GM21576 (cell line): Measurements from ENCODE around the gene TMEM131.

Experiments used
- ATAC-seq: cut with Tn5 transposase; IDR thresholded peaks from one replicate; pipeline ENCODE4 v1.9.1; 2021; ENCODE audit warnings: mild to moderate bottlenecking, moderate library complexity; ENCODE audit not compliant: unreplicated experiment

Gene TMEM131

GRCh38 chr2:97742381-97742847 lies 253.3 kb downstream of the TMEM131 start:
- ATAC-seq = no peak

DNA sequence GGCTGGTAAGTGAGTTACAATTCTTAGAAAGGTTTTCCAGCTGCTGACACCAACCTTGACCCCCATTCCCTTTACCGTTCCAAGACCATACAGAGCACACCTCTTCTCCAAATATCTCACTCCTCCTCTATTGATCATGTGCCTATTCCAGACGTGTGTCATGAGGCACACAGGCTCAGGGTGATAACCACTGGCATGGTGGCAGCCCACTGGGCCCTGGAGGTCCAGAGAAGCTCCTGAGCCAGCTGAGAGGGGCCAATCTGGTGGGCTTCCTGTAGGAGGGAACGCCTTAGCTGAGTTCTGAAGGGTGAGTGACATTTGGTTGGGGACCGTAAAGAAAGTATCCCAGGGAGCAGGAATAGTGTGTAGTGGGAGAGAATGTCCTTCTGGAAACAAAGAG lies 254.1 kb downstream of the TMEM131 start:
- ATAC-seq = no peak

DNA sequence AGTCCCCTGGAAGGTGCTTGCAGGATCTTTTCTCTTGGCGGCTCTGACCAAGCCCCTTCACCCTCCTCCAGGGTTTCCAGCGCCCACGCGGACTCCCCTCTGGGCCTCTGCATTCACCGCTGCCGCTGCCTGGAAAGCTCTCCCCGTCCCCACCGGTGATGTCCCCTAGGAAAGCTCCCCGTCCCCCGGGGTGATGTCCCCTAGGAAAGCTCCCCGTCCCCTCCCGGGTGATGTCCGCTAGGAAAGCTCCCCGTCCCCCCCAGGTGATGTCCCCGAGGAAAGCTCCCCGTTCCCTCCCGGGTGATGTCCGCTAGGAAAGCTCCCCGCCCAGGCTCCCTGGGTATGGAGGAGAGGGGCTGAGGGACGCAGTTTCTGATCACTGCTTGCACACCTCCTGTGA lies 254.5 kb downstream of the TMEM131 start:
- ATAC-seq = no peak

- no peak for ATAC-seq
Observed at GRCh38 chr2:97740590-97741182, 255.1 kb downstream of the TMEM131 start.

DNA sequence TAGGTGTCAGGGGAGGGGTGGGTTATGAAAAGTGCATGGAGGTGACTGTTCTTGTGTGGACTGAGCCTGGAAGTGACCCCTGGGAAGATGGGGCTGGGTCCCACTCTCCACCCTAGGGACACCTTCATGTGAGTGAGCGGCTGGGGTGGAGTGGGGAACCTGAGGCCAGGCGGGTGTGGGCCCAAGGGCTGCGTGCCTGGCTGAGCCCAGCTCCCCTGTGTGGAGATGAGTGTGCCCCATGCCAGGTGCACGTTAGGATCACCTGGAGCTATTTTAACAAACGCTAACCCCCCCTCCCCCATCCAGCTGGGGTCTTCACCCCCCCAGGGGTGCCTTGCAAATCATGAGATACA lies 255.9 kb downstream of the TMEM131 start:
- ATAC-seq = no peak

GRCh38 chr2:97739020-97739892 lies 256.5 kb downstream of the TMEM131 start:
- ATAC-seq = no peak

GRCh38 chr2:97738179-97739019 lies 257.3 kb downstream of the TMEM131 start:
- ATAC-seq = no peak

GRCh38 chr2:97737421-97738178 lies 258.1 kb downstream of the TMEM131 start:
- ATAC-seq = no peak

- no peak for ATAC-seq
Observed at GRCh38 chr2:97736608-97737330, 259.0 kb downstream of the TMEM131 start.

- no peak for ATAC-seq
Observed at GRCh38 chr2:97736185-97736584, 259.6 kb downstream of the TMEM131 start.

- ATAC-seq = no peak
Observed at GRCh38 chr2:97735161-97735561, 260.6 kb downstream of the TMEM131 start.

GRCh38 chr2:97734061-97735051 lies 261.4 kb downstream of the TMEM131 start:
- no peak for ATAC-seq

DNA sequence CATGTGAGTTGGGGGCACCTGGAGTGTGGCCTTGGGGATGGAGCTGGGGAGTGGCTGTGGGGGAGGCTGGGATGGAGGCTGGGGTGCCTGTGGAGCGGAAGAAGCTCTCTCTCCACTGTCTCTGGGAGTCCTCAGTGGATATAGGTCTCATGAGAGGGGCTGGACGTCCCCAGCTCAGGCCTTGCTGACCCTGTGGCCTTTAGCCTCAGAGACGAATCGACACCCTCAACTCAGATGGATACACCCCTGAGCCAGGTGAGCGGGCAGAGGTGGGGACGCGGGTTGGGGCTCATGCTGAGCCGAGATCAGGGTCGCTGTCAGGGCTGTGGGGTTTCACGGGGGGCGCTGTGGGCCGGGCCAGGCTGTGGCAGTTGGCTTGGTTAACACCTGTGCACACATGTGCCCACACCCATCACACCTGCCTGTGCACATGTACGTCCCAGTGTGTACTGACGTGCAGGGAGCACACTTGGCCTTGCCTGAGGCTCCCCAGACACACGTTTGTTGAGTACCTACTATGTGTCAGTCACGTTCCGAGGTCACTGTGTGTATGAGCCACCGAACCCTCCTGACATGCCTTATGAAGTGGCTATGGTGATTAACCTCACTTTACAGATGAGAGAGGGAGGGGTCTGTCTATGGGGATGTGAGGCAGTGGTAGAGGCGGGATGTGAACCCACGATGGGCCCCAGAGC lies 262.3 kb downstream of the TMEM131 start:
- no peak for ATAC-seq

DNA sequence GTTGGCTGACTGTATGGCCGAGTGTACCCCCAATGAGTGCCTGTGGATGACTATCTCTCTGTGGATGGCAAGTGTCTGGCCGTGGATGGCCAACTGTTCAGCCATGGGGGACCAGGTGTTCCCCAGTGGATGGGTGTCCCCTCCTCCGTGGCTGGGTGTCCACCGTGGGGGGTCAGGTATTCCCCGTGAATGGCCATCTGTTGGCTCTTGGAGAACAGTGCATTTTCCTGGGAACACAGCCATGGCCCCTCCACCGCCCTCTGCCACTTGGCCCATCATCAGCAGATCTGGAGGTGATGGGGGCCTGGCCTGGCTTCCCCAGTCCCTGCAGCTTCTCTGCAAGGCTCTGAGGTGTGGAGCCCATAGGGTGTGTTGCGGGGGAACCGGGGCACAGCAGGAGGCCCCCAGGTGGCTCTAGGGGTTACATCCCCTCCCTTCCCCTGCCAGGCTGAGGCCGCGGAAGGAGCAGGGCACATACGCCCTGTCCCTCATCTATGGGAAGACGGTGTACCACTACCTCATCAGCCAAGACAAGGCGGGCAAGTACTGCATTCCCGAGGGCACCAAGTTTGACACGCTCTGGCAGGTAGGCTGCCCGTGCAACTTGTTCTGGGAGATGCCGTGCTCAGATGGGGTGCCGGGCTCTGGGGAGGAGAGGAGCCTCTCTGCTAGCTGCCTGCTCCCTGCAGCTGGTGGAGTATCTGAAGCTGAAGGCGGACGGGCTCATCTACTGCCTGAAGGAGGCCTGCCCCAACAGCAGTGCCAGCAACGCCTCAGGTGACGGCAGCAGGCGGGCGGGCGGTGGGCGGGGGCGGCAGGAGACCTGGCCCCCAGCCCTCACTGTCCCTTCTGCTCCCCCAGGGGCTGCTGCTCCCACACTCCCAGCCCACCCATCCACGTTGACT lies 263.1 kb downstream of the TMEM131 start:
- ATAC-seq = no peak

- ATAC-seq = no peak
Observed at GRCh38 chr2:97731274-97732020, 264.3 kb downstream of the TMEM131 start.

DNA sequence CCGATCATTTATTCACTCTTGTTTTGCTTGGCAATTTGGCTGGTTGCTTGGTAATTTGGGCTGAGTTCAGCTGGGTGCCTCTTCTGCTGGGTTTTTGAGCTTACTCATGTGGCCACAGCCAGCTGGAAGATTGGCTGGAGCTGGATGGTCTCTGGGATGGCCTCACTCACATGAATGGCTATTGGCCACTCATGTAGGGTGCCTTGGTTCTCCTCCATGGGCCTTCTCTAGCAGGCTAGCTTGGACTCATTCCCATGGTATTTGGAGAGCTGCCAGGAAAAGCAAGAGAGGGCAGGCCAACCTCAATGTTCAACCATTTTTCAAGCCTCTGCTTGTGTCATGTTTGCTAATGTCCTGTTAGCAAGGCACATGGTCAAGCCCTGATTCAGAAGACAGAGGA lies 265.5 kb downstream of the TMEM131 start:
- ATAC-seq = no peak
